Measurements from ENCODE around the gene FLT3LG. TPM values are rescaled to one million over a fixed set of nuclear protein-coding genes. Genes with fewer than 3 reads are reported as not detected.
"Not testable (repeated sequence)": the region's sequence is repeated elsewhere in the genome, so short reads cannot be mapped to it uniquely, and the experiment has no call there.

FLT3LG gene
- total RNA-seq, 2 experiments from 2014 or later: 348 to 355 TPM

DNA sequence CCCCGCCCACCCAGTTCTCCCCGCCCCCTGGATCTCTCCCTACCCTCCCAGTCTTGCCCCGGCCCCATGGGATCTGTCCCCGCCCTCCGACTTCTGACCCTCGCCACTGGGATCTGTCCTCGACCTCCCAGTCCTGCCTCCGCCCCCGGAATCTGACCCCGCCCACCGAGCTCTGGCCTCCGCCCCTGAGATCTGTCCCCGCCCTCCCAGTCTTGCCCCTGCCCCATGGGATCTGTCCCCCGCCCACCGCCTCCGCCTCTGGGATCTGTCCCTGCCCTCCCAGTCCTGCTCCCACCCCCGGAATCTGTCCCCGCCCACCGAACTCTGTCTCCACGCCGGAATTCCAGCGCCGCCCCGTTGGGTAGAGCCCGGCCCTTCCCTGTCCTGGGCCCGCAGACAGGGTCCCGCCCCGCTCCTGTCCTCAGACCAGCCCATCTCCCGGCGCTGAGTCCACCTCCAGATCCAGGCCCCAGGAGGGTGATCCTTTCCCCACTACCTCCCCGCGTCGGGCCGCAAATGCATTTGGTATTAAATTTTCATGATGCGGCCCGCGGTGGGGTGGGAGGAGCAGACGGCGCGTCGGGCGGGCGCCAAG, 31.1 kb upstream of the FLT3LG start:
- CTCF ChIA-PET: interaction anchor here (0.6 to 1.9 kb wide), 20 partner anchors 9 to 217 kb away, joined by 3 to 10 read pairs (median 4); partner anchors contain the start of genes GFY and PIH1D1
- POLR2A ChIA-PET: interaction anchor here (0.6 to 1.0 kb wide), 2 partner anchors 10 to 99 kb away, joined by 3 to 6 read pairs; partner anchors contain the start of gene ALDH16A1
- Mint-ChIP-seq H3K27ac (peak overlapping the region; percentile 91), H3K9me3 (no peaks in the 10 kb centered on the region), H3K4me3 (peak overlapping the region; percentile 79), H3K36me3 (ENCODE audit: low read depth) (peaks cover 20% of the 10 kb centered on the region), H3K27me3 (peaks cover 45% of the 10 kb centered on the region), H3K4me1 (peaks cover 50% of the 10 kb centered on the region)
- DNase-seq: peak; percentile 73

DNA sequence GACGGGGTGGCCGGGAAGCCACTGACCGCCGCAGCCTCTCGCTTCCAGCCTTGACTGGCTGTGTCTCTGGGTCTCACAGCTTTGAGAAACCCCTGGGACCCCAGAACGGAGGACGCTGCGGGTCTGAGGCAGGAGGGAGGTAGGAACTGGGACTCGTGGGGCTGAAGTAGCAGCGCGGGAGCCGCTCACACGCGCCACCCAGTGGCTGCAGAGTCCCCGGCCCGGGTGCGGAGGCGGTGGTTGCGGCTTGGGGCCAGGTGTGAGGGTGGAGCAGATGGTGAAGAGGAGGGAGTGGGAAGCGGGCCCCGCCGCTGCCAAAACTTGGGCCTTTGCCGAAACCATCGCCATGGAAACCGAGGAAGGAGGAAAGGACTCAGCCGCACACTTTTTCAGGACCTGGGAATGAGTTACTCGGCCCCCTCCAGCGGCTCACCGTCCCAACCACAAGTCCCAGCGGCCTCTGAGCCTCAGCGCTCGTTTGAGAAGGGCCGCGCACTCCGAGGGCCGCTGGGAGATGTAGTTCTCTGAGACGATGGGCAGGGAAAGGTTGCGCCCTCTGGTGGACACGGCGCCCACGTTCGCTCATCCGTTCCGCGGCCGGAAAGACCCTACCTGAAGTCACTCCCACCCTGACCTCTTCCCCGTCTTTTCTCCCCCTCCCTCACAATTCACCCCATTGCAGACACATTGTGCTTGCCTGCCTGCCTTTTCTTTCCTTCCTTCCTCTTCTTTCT, 30.5 kb upstream of the FLT3LG start:
- Mint-ChIP-seq H3K9me3 (no peaks in the 10 kb centered on the region), H3K4me3 (peak overlapping the region; percentile 79), H3K36me3 (ENCODE audit: low read depth) (peaks cover 25% of the 10 kb centered on the region), H3K4me1 (peaks cover 57% of the 10 kb centered on the region), H3K27me3 (peaks cover 39% of the 10 kb centered on the region), H3K27ac (peak overlapping the region; percentile 91)
- DNase-seq: peak; percentile 94
- POLR2A ChIA-PET: interaction anchor here (0.6 to 1.0 kb wide), 2 partner anchors 10 to 100 kb away, joined by 3 to 6 read pairs; partner anchors contain the start of gene ALDH16A1
- CTCF ChIA-PET: interaction anchor here (0.6 to 1.9 kb wide), 19 partner anchors 8 to 836 kb away, joined by 3 to 10 read pairs (median 4); partner anchors contain the start of genes GFY, PIH1D1 and RRAS

DNA sequence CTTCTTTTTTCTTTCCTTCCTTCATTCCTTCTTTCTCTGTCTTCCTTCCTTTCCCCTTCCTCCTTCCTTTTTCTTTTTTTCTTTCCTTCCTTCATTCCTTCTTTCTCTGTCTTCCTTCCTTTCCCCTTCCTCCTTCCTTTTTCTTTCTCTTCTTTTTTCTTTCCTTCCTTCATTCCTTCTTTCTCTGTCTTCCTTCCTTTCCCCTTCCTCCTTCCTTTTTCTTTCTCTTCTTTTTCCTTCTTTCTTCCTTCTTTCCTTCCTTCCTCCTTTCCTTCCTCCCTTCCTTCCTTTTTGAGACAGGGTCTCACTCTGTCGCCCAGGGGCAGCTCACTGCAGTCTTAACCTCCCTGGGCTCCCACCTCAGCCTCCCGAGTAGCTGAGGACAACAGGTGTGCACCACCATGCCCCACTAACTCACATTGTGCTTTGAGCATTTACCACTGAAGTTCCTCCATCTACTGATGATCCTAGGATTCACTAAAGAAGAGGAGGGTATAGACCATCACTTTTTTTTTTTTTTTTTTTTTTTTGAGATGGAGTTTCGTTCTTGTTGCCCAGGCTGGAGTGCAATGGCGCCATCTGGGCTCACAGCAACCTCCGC, 29.8 kb upstream of the FLT3LG start:
- Mint-ChIP-seq H3K27ac (peak overlapping the region; percentile 91), H3K27me3 (peaks cover 32% of the 10 kb centered on the region), H3K36me3 (ENCODE audit: low read depth) (peaks cover 30% of the 10 kb centered on the region), H3K4me1 (peaks cover 60% of the 10 kb centered on the region), H3K4me3 (peak overlapping the region; percentile 79)
- CTCF ChIA-PET: interaction anchor here (0.6 to 1.1 kb wide), 7 partner anchors 20 to 836 kb away, joined by 3 to 4 read pairs (median 3); partner anchors contain the start of gene RRAS
- DNase-seq, POLR2A ChIA-PET, H3K9me3 Mint-ChIP-seq: not testable (repeated sequence)

DNA sequence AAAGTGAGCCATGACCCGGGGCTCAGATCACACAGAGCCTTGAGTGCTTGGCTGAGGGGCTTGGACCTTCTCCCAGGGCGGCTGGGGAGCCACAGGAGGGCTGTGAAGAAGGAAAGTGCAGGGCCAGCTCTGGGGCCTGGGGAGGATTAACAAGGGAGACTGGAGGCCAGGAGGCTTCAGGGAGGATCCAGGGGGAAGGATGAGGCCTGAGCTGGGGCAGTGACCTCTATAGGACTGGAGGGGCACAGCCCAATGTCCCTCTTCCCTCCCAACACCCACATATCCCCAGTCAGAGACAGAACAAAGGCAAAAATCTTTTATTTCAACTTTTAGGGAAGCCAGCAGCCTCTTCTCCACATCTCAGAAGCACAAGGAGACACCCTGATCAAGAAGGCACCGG, 28.0 kb upstream of the FLT3LG start:
- peaks cover 39% of the 10 kb centered on the region for H3K36me3 Mint-ChIP-seq (ENCODE audit: low read depth)

DNA sequence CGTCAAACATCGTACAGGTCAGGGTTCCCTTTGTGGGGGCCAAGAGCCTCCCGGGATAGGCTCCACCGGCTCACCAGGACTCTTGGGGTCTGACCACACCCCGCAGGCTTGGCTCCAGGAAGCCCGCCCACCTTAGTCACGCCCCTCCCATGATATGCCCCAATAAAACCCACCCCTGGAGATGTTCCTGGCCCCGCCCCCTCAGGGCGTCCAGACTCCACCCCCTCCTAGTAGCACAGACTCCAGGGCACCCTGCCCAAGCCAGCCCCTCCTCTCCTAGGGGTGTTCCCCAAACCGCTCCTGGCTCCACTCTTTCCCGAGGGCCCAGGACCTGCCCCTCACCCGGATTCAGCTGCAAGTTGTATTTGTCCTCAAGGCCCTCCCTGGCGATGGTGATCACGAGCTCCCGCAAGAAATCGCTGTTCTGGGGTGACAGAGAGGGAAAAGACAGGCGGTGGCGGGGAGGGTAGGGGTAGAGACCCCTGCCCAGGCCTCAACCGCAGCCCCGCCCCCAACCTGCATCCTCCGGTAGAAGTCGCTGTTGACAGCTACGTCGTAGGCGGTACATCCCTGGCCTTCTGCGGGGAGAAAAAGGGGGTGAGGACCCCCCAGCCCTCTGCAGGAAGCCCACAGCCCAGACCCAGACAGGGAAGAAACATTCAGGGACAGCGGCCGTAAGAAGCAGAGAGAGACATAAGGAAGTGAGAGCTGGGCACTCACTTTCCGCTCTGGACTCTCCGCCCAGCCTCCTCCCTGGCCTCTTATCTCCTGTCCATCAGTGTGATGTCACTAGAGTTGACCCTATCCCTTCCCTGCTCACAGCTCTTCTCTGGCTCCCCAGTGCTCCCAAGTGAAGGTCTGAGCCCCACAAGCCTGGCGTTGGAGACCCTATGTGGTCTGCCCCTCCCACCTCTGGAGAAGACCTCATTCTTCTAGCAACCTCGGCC, 26.3 kb upstream of the FLT3LG start:
- POLR2A ChIA-PET: no interaction called here
- DNase-seq: no peak
- CTCF ChIA-PET: interaction anchor here (1.0 to 1.3 kb wide), 2 partner anchors 23 to 26 kb away, joined by 3 to 5 read pairs; partner anchors contain the start of gene FLT3LG
- no peak overlapping the region for H3K27ac Mint-ChIP-seq
- no peak overlapping the region for H3K4me3 Mint-ChIP-seq
- H3K36me3 Mint-ChIP-seq (ENCODE audit: low read depth): peaks cover 44% of the 10 kb centered on the region
- H3K9me3 Mint-ChIP-seq: no peaks in the 10 kb centered on the region
- peaks cover 65% of the 10 kb centered on the region for H3K4me1 Mint-ChIP-seq
- peaks cover under 1% of the 10 kb centered on the region for H3K27me3 Mint-ChIP-seq

More for the DNA sequence above, 28.0 kb upstream of the FLT3LG start:
- ChIA-PET CTCF (interaction anchor here (0.7 to 1.6 kb wide), 2 partner anchors 54 to 189 kb away, joined by 3 to 6 read pairs; no protein-coding TSS in a partner anchor), POLR2A (no interaction called here)
- Mint-ChIP-seq H3K4me3 (no peak overlapping the region), H3K27ac (peak overlapping the region; percentile 41), H3K4me1 (peaks cover 67% of the 10 kb centered on the region), H3K27me3 (peaks cover 14% of the 10 kb centered on the region), H3K9me3 (no peaks in the 10 kb centered on the region)
- no peak for DNase-seq

DNA sequence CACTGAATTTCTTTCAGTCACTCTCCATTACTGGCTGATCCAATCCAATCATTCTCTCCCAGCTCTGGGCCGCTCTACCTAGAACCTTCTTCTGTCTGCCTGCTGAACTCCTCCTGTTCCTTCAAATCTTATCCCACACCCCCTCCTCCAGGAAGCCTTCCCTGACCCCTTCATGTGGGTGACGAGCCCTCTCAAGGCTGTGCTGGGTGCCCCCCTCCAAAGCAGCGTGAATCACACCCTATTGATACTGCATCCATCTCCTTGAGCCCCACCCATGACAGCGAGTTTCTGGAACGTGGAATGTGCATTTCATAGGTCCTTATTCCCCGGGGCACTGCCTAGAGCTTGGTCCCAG, 25.6 kb upstream of the FLT3LG start:
- Mint-ChIP-seq H3K9me3 (no peaks in the 10 kb centered on the region), H3K36me3 (ENCODE audit: low read depth) (peaks cover 46% of the 10 kb centered on the region), H3K4me1 (peaks cover 65% of the 10 kb centered on the region), H3K27me3 (no peaks in the 10 kb centered on the region), H3K27ac (peak overlapping the region; percentile 68), H3K4me3 (no peak overlapping the region)
- CTCF ChIA-PET: interaction anchor here (1.0 kb wide), 1 partner anchor 22 kb away, joined by 5 read pairs; no protein-coding TSS in a partner anchor
- POLR2A ChIA-PET: no interaction called here
- no peak for DNase-seq

DNA sequence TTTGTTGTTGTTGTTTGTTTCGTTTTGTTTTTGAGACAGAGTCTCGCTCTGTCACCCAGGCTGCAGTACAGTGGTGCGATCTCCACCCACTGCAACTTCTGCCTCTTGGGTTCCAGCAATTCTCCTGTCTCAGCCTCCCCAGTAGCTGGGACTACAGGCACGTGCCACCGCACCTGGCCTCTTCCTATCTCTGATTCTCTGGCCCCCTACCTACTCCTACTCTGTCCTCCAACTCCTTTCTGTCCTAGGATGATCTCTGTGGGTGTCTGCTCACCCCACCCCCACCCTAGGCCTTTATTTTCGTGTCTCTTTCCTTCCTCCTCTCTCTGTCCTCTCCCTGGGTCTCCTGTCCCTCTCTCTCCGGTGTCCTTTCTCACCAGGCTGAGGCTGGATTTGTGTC, 23.6 kb upstream of the FLT3LG start:
- CTCF ChIA-PET: interaction anchor here (0.8 to 2.1 kb wide), 5 partner anchors 8 to 23 kb away, joined by 3 to 15 read pairs (median 4); partner anchors contain the start of gene FLT3LG
- peaks cover 61% of the 10 kb centered on the region for H3K4me1 Mint-ChIP-seq
- H3K4me3 Mint-ChIP-seq: peak overlapping the region; percentile 98
- DNase-seq: no peak
- H3K9me3 Mint-ChIP-seq: no peaks in the 10 kb centered on the region
- peaks cover 42% of the 10 kb centered on the region for H3K36me3 Mint-ChIP-seq (ENCODE audit: low read depth)
- H3K27ac Mint-ChIP-seq: peak overlapping the region; percentile 100
- H3K27me3 Mint-ChIP-seq: no peaks in the 10 kb centered on the region
- POLR2A ChIA-PET: no interaction called here

DNA sequence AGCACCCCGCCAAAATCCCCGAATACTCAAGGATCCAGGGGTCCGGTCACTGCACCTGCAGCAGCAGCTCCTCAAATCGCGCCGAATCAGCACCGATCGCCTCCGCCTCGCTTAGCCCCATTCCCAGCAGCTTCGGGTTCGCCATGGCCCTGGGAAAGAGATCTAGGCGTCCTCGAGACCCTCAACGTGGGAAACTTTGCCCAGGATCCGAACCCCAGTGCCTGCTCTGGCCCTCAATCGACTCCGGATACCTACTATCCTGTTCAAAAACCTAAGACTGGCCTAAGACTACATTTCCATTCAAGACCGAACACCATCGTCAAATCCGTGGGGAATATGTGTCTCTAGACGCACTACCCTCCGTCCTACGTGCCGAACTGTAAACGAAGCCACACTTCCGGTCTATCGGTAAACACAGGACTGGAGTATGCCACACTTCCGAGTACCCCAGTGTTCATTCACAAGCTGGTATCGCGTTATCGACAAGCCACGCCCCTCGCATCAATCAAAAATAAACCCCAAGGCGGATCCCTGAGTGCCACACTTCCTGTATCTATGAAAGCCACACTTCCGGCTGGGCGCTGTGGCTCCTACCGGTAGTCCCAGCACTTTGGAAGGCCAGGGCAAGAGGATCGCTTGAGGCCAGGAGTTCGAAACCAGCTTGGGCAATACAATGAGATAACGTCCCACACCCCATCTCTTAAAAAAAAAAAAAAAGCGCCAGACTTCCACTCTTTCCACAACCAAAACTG, 22.4 kb upstream of the FLT3LG start, which contains the start of gene PIH1D1:
Gene PIH1D1, minus strand, starts transcription at position 385 of the 752 bp plus-strand sequence. Its CDS starts 240 bp downstream, at position 145.
- CTCF ChIA-PET: interaction anchor here (0.7 to 2.6 kb wide), 11 partner anchors 9 to 60 kb away, joined by 3 to 17 read pairs (median 4); partner anchors contain the start of gene FLT3LG
- peak within 1 kb of the TSS; percentile 98 for H3K4me3 Mint-ChIP-seq

DNA sequence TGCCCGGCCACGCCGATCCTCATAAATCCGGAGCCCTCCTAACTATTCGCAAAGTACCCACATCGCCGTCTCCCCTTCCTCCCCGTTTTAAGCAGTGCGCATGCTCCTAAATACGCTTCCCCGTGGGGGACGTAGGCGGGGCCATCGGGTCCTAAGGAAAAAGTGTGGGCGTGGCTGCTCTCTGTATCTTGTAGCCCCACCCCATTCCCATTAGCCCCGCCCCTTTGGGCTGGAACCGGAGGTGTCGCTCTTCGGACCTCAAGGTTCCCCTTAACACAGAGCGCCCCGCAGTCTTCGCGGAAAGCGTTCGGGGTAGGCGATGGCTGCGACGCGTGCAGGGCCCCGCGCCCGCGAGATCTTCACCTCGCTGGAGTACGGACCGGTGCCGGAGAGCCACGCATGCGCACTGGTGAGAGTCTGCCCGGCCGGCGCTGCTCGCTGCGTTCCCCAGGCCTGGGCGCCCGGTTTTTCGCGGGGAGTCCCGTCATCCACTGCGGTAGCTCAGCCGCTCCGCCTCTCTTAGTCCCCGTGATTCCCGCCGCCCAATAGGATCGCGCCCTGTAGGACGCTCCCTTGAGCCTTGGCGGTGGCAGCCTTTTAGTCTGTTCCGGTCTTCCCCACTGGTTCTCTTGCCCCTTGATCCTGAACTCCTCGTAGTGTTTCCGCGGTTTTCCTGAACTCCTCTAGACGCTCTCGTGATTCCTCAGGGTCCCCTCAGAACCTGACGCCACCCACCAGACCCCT, 20.8 kb upstream of the FLT3LG start, which contains the start of gene ALDH16A1:
Gene ALDH16A1, plus strand, starts transcription at position 213 of the 744 bp plus-strand sequence. Its CDS starts 107 bp downstream, at position 320.
- peaks cover 65% of the 10 kb centered on the region for H3K4me1 Mint-ChIP-seq

More for the DNA sequence above, 22.4 kb upstream of the FLT3LG start, which contains the start of gene PIH1D1:
- POLR2A ChIA-PET: interaction anchor here (0.9 kb wide), 1 partner anchor 35 kb away, joined by 3 read pairs; no protein-coding TSS in a partner anchor
- Mint-ChIP-seq H3K9me3 (no peaks in the 10 kb centered on the region), H3K36me3 (ENCODE audit: low read depth) (peaks cover 45% of the 10 kb centered on the region), H3K27me3 (no peaks in the 10 kb centered on the region), H3K4me1 (peaks cover 62% of the 10 kb centered on the region), H3K27ac (peak within 1 kb of the TSS; percentile 100)
- DNase-seq: peak; percentile 99

DNA sequence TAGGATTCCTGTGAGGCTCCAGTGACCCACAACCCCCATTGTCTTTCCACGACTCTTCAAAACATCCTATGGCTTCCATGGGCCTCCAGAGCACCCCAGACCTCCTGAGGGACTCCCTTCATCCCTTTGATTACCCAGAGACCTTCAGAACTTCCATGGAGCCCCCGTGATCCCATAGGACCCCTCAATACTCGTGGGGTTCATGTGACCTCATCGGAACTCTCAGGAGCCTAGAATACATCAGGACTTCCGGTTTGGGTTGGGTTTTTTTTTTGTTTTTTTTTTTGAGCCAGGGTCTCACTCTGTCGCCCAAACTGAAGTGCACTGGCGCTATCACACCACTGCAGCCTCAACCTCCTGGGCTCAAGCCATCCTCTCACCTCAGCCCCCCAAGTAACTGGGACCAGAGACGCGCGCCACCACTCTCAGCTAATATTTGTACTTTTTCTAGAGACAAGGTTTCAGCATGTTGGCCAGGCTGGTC, 20.2 kb upstream of the FLT3LG start:
- Mint-ChIP-seq H3K27ac (peak overlapping the region; percentile 100), H3K4me1 (peaks cover 61% of the 10 kb centered on the region), H3K9me3 (no peaks in the 10 kb centered on the region), H3K4me3 (peak overlapping the region; percentile 98), H3K27me3 (no peaks in the 10 kb centered on the region), H3K36me3 (ENCODE audit: low read depth) (peaks cover 39% of the 10 kb centered on the region)
- ChIA-PET CTCF (interaction anchor here (1.0 to 2.6 kb wide), 5 partner anchors 15 to 63 kb away, joined by 3 to 17 read pairs (median 6); no protein-coding TSS in a partner anchor), POLR2A (interaction anchor here (0.6 to 1.0 kb wide), 4 partner anchors 11 to 177 kb away, joined by 3 to 6 read pairs (median 4); no protein-coding TSS in a partner anchor)
- DNase-seq: peak; percentile 23

More for the DNA sequence above, 20.8 kb upstream of the FLT3LG start, which contains the start of gene ALDH16A1:
- Mint-ChIP-seq H3K27ac (peak within 1 kb of the TSS; percentile 100), H3K36me3 (ENCODE audit: low read depth) (peaks cover 45% of the 10 kb centered on the region), H3K4me3 (peak within 1 kb of the TSS; percentile 98), H3K9me3 (no peaks in the 10 kb centered on the region), H3K27me3 (no peaks in the 10 kb centered on the region)
- POLR2A ChIA-PET: interaction anchor here (0.5 to 1.0 kb wide), 3 partner anchors 10 to 17 kb away, joined by 3 to 6 read pairs (median 4); no protein-coding TSS in a partner anchor
- peak; percentile 98 for DNase-seq
- CTCF ChIA-PET: interaction anchor here (1.0 to 2.6 kb wide), 3 partner anchors 16 to 39 kb away, joined by 3 to 17 read pairs (median 7); no protein-coding TSS in a partner anchor
